Caco-2 (cell line): ENCODE results near the gene TAS2R16. TPM values are rescaled to one million over a fixed set of nuclear protein-coding genes. Genes with fewer than 3 reads are reported as not detected.
"Not testable (repeated sequence)": the region's sequence is repeated elsewhere in the genome, so short reads cannot be mapped to it uniquely, and the experiment has no call there.

Experiments used
- BruUV-seq: library from RNA; stranded (reverse); fragments of 400-500 nt; replicated peaks from 2 replicates; lab custom pipeline; 2021; lab: Mats Ljungman, UMichigan
- CTCF ChIA-PET: fragments of 300-600 bp; sonication (Branson Sonifier 250); formaldehyde crosslinking; loops from one replicate; lab custom pipeline; 2022; ENCODE audit warnings: antibody characterized with exemption; lab: Charles Lee
- POLR2A ChIA-PET: fragments of 300-600 bp; sonication (Branson Sonifier 250); formaldehyde crosslinking; loops from one replicate; lab custom pipeline; 2022; ENCODE audit warnings: antibody characterized with exemption; lab: Charles Lee
- DNase-seq, 2 experiments: peaks; one replicate each; pipeline versions ENCODE4 v3.0.0 to v3.0.0-alpha.2; 2020 to 2022
- H3K27me3 ChIP-seq: replicated peaks from 2 replicates; pipeline ENCODE4 v1.6.0; 2011; ENCODE audit warnings: low read length; ENCODE audit not compliant: control insufficient read depth, insufficient read depth
- H3K36me3 ChIP-seq: 2 replicates; pipeline ENCODE4 v1.5.1; 2011; ENCODE audit warnings: low read length; ENCODE audit not compliant: control insufficient read depth, insufficient read depth
- H3K4me1 ChIP-seq: fragments of 250-450 bp; sonication (Bioruptor Pico); 2 replicates; pipeline ENCODE4 v1.5.1; 2020; ENCODE audit warnings: mild to moderate bottlenecking
- H3K4me3 ChIP-seq: 2 replicates; pipeline ENCODE4 v1.5.1; 2011; ENCODE audit warnings: low read depth, mild to moderate bottlenecking, control low read depth, low read length
- H3K9me3 ChIP-seq: fragments of 250-450 bp; sonication (Bioruptor Pico); 2 replicates; pipeline ENCODE4 v1.5.1; 2020; ENCODE audit warnings: mild to moderate bottlenecking, moderate library complexity
- H3K27ac Mint-ChIP-seq: one replicate; pipeline ENCODE4 v1.8.0; 2022; ENCODE audit warnings: mixed read lengths; ENCODE audit not compliant: unreplicated experiment
- H3K27me3 Mint-ChIP-seq: one replicate; pipeline ENCODE4 v1.8.0; 2022; ENCODE audit warnings: mixed read lengths; ENCODE audit not compliant: insufficient read depth, unreplicated experiment
- H3K36me3 Mint-ChIP-seq: one replicate; pipeline ENCODE4 v1.8.0; 2022; ENCODE audit warnings: mild to moderate bottlenecking, mixed read lengths; ENCODE audit not compliant: insufficient read depth, unreplicated experiment
- H3K4me1 Mint-ChIP-seq: one replicate; pipeline ENCODE4 v1.8.0; 2022; ENCODE audit warnings: low read depth, mixed read lengths; ENCODE audit not compliant: unreplicated experiment
- H3K4me3 Mint-ChIP-seq: one replicate; pipeline ENCODE4 v1.8.0; 2022; ENCODE audit warnings: mild to moderate bottlenecking, moderate library complexity, mixed read lengths; ENCODE audit not compliant: unreplicated experiment
- H3K9me3 Mint-ChIP-seq: one replicate; pipeline ENCODE4 v1.8.0; 2022; ENCODE audit warnings: mixed read lengths; ENCODE audit not compliant: unreplicated experiment
- intact Hi-C: fragments of 100-400 bp; cut with micrococcal nuclease; formaldehyde crosslinking; loops from one replicate; pipeline ENCODE4 v1.10.0; 2022; ENCODE audit not compliant: unreplicated experiment
- total RNA-seq: library from RNA; stranded (reverse); gene quantifications from 2 replicates; pipeline ENCODE4 v1.2.3, GENCODE V29; 2022
- TF ChIP-seq, protein P1 (sequence below), 2 experiments: fragments of 200-600 bp in 1 of 2; IDR thresholded peaks; 1 replicate in 1 of 2; 2 replicates in 1 of 2; pipeline versions ENCODE4 v1.5.1 to v1.8.0; 2011 to 2022; ENCODE audit warnings: antibody characterized with exemption in 1 of 2, control low read depth in 1 of 2, inconsistent platforms in 1 of 2, low read depth in 1 of 2, low read length in 1 of 2, mild to moderate bottlenecking in 1 of 2, moderate library complexity in 1 of 2; ENCODE audit not compliant: insufficient read depth in 1 of 2, severe bottlenecking in 1 of 2, unreplicated experiment in 1 of 2

The TAS2R16 gene
- total RNA-seq, 1 experiment from 2014 or later = not detected

DNA sequence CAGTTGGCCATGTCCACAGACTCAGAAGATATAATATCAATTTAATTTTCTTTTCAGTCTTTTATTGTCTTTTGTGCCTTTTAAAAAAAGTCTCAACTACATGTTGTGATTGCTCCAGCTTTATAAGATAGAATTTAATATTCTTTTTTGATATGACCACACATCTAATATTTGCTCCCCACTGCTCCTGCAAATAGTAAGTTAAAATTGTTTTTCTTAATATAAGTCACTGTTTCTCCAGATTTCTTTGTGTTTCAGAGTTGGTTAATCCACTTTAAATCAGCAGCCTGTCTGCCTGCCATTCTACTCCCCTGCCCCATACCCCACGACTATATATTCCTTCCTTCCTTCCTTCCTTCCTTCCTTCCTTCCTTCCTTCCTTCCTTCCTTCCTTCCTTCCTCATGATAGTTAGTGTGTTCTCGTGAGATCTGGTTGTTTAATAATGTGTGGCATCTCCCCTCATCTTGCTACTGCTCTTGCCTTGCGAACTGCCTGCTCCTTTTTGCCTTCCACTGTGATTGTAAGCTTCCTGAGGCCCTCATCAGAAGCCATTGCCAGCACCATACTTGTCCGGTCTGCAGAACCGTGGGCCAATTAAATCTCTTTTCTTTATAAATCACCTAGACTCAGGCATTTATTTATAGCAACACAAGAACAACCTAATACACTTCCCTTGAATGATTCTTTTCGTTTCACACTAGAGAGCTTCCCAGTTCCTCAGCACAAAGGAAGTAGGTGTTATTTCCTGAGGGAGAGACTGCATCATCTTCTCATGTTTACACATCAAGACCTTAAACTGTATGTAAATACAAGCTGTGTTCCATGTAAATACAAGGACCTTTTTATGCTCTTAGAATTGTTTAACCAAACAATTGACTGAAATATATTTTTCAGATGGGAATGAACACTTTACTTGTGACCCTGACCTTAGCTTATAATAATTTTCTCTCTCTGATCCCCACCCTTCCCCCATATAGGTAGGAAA lies 24.5 kb downstream of the TAS2R16 start:
- Histone ChIP-seq H3K9me3 (no peaks in the 10 kb centered on the region), H3K4me3 (no peak overlapping the region), H3K36me3 (no peaks in the 10 kb centered on the region), H3K27me3 (no peaks in the 10 kb centered on the region), H3K4me1 (no peaks in the 10 kb centered on the region)
- no TSS peak for BruUV-seq
- H3K4me1 Mint-ChIP-seq = no peaks in the 10 kb centered on the region
- H3K27me3 Mint-ChIP-seq = peaks cover 8% of the 10 kb centered on the region
- ChIA-PET POLR2A (no interaction called here), CTCF (no interaction called here)
- TF ChIP-seq, protein P1, sequence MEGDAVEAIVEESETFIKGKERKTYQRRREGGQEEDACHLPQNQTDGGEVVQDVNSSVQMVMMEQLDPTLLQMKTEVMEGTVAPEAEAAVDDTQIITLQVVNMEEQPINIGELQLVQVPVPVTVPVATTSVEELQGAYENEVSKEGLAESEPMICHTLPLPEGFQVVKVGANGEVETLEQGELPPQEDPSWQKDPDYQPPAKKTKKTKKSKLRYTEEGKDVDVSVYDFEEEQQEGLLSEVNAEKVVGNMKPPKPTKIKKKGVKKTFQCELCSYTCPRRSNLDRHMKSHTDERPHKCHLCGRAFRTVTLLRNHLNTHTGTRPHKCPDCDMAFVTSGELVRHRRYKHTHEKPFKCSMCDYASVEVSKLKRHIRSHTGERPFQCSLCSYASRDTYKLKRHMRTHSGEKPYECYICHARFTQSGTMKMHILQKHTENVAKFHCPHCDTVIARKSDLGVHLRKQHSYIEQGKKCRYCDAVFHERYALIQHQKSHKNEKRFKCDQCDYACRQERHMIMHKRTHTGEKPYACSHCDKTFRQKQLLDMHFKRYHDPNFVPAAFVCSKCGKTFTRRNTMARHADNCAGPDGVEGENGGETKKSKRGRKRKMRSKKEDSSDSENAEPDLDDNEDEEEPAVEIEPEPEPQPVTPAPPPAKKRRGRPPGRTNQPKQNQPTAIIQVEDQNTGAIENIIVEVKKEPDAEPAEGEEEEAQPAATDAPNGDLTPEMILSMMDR (IDR thresholded peaks at IDR 0.05; ENCODE audit: insufficient read depth in 1 of 2, low read depth in 1 of 2, low read length in 1 of 2, severe bottlenecking in 1 of 2, unreplicated experiment in 1 of 2) = no peak
- H3K27ac Mint-ChIP-seq = no peak overlapping the region
- H3K36me3 Mint-ChIP-seq = no peaks in the 10 kb centered on the region
- H3K4me3 Mint-ChIP-seq = no peak overlapping the region
- intact Hi-C loops = no loop called here
- DNase-seq = no peak
- no peaks in the 10 kb centered on the region for H3K9me3 Mint-ChIP-seq

DNA sequence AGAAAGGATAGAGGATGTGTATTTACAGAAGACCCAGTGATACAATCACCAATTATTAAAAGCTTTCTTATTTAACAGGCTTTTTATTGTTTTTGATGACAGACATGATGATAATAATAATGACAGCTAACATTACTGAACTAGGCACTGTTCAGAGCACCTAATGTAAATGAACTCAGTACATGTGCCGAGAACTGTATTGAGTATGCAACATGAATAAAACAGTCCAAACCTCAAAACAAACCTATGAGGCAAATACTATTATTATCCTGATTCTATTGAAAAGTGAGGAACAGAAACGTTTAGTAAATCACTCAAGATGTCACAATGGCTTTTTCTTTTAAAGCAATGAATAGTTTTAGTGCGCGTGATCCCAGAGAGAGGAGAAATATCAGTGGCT lies 27.1 kb downstream of the TAS2R16 start:
- Histone ChIP-seq H3K4me1 (no peaks in the 10 kb centered on the region), H3K4me3 (no peak overlapping the region), H3K36me3 (no peaks in the 10 kb centered on the region), H3K9me3 (no peaks in the 10 kb centered on the region), H3K27me3 (no peaks in the 10 kb centered on the region)
- TF ChIP-seq, protein P1 (IDR thresholded peaks at IDR 0.05; ENCODE audit: insufficient read depth in 1 of 2, low read depth in 1 of 2, low read length in 1 of 2, severe bottlenecking in 1 of 2, unreplicated experiment in 1 of 2) = no peak
- H3K36me3 Mint-ChIP-seq = no peaks in the 10 kb centered on the region
- H3K9me3 Mint-ChIP-seq = no peaks in the 10 kb centered on the region
- H3K4me1 Mint-ChIP-seq = no peaks in the 10 kb centered on the region
- H3K27me3 Mint-ChIP-seq = peaks cover 8% of the 10 kb centered on the region
- no TSS peak for BruUV-seq
- H3K27ac Mint-ChIP-seq = no peak overlapping the region
- no peak overlapping the region for H3K4me3 Mint-ChIP-seq
- no peak for DNase-seq
- ChIA-PET CTCF (no interaction called here), POLR2A (no interaction called here)
- intact Hi-C loops = no loop called here

DNA sequence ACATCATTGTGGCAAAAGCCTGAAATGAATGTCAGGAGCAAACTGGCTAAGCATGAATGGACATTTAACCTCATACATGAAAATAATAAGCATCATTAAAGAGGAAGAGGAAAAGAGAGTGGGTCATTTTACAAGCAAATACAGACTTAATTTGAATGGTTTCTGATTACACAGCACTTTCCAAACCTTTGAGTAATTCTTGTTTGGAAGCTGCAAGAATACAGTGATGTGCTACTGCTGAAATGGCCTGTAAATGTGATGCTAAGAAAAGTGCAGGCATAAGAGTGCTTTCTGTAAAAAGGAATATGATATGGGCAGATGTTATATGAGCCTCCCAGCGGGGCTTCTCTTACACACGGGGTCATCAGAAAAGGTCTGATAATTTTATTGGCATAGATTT lies 30.2 kb downstream of the TAS2R16 start:
- intact Hi-C loops = no loop called here
- TF ChIP-seq, protein P1 (IDR thresholded peaks at IDR 0.05; ENCODE audit: insufficient read depth in 1 of 2, low read depth in 1 of 2, low read length in 1 of 2, severe bottlenecking in 1 of 2, unreplicated experiment in 1 of 2) = no peak
- no peaks in the 10 kb centered on the region for H3K4me1 ChIP-seq
- no peaks in the 10 kb centered on the region for H3K27me3 ChIP-seq
- Mint-ChIP-seq H3K4me1 (no peaks in the 10 kb centered on the region), H3K27me3 (peaks cover 3% of the 10 kb centered on the region), H3K27ac (no peak overlapping the region), H3K4me3 (no peak overlapping the region), H3K36me3 (no peaks in the 10 kb centered on the region), H3K9me3 (no peaks in the 10 kb centered on the region)
- H3K9me3 ChIP-seq = no peaks in the 10 kb centered on the region
- H3K36me3 ChIP-seq = no peaks in the 10 kb centered on the region
- BruUV-seq = no TSS peak
- POLR2A ChIA-PET = no interaction called here
- no peak for DNase-seq
- CTCF ChIA-PET = no interaction called here
- H3K4me3 ChIP-seq = no peak overlapping the region

DNA sequence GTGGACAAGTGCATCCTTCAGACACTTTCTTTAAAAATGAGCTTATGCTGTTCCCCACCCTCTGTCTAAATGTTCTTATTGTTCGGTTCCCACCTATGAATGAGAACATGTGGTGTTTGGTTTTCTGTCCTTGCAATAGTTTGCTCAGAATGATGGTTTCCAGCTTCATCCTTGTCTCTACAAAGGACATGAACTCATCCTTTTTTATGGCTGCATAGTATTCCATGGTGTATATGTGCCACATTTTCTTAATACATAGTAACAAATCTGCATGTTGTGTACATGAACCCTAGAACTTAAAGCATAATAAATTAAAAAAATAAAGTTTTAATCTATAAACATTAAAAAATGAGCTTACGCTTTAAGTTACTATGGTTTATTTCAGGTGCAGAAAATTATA lies 41.8 kb downstream of the TAS2R16 start:
- H3K9me3 Mint-ChIP-seq, DNase-seq, H3K9me3 ChIP-seq, H3K36me3 Mint-ChIP-seq, CTCF ChIA-PET, H3K27ac Mint-ChIP-seq, BruUV-seq, intact Hi-C loops, H3K4me3 ChIP-seq, H3K4me1 ChIP-seq, H3K4me1 Mint-ChIP-seq, H3K36me3 ChIP-seq, H3K27me3 ChIP-seq, POLR2A ChIA-PET, H3K4me3 Mint-ChIP-seq, H3K27me3 Mint-ChIP-seq: not testable (repeated sequence)
